Measurements from ENCODE around the gene IL1RL1. TPM values are rescaled to one million over a fixed set of nuclear protein-coding genes. Genes with fewer than 3 reads are reported as not detected.

Gene IL1RL1
- total RNA-seq, 2 donors from 2014 or later = 22.2 to 32.8 TPM

DNA sequence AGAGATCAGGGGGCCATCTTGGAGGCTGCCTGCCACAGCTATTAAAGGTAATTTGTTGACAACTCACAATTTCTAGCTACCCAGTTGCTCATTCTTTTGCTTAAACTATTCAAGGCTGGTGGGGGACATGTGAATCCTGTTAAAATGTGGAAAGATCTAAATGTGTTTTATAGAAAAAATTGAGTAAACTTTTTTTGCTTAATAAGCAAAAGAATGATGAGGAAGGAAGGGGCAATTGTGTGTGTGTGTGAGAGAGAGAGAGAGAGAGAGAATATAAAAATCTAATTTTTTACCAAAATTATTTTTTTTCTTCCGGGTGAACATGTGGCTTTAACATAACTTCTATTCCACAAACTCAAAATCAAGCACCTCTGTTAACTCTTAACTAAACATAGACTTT, 5.2 kb upstream of the IL1RL1 start:
- Histone ChIP-seq H3K27ac (no peak overlapping the region), H3K36me3 (no peaks in the 10 kb centered on the region), H3K4me3 (no peak overlapping the region), H3K9me3 (no peaks in the 10 kb centered on the region), H3K27me3 (replicated peaks; ENCODE audit: insufficient read depth) (no peaks in the 10 kb centered on the region), H3K4me1 (ENCODE audit: control insufficient read depth in 1 of 2, low read depth in 2 of 2) (no peaks in the 10 kb centered on the region)
- ATAC-seq (ENCODE audit: insufficient number of reproducible peaks, low FRiP score, low read depth) = no peak
- DNase-seq (ENCODE audit: low spot score) = no peak
- TF ChIP-seq, protein P1, sequence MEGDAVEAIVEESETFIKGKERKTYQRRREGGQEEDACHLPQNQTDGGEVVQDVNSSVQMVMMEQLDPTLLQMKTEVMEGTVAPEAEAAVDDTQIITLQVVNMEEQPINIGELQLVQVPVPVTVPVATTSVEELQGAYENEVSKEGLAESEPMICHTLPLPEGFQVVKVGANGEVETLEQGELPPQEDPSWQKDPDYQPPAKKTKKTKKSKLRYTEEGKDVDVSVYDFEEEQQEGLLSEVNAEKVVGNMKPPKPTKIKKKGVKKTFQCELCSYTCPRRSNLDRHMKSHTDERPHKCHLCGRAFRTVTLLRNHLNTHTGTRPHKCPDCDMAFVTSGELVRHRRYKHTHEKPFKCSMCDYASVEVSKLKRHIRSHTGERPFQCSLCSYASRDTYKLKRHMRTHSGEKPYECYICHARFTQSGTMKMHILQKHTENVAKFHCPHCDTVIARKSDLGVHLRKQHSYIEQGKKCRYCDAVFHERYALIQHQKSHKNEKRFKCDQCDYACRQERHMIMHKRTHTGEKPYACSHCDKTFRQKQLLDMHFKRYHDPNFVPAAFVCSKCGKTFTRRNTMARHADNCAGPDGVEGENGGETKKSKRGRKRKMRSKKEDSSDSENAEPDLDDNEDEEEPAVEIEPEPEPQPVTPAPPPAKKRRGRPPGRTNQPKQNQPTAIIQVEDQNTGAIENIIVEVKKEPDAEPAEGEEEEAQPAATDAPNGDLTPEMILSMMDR (IDR thresholded peaks at IDR 0.05) = no peak

DNA sequence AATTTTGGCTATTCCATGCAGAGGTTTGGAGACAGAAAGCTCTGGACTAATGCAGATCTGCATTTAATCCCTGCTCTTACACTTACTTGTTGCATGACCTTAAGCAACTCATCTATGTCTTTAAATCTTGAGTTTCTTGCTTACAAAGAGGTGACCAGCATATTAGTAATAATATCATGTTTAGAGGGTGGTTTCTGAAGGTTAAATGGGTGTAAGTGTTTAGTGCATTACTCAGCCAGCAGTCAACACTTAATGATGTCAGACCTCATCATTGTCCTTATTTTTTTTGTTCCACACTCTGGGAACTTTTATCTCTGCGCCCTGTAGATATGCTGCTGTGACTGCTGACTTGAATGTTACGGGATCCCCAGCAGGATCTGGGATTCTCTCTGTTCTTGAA, 1.7 kb downstream of the IL1RL1 start:
- TF ChIP-seq, protein P1 (IDR thresholded peaks at IDR 0.05) = no peak
- DNase-seq (ENCODE audit: low spot score) = no peak
- no peak overlapping the region for H3K27ac ChIP-seq

DNA sequence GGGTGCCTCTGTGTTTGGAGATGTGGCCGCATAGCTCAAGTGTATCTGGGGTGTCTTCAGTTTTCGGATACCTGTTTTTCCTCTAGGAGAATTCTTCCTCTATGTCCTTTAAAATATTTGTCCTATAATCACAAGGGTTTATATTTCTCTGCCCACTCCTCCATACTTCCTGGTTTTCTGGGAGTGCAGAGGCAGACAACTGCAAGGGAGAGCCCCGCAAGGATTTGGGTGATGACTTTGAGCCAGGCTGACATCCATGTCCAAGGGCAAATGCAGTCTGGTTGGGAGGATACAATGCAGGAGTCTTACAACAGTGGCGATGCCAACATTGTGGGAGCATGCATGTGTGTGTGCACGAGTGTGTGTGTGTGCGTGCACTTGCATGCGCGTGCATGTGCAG, 2.1 kb downstream of the IL1RL1 start:
- H3K27ac ChIP-seq = no peak overlapping the region
- TF ChIP-seq, protein P1 (IDR thresholded peaks at IDR 0.05) = no peak
- no peaks in the 10 kb centered on the region for H3K27me3 ChIP-seq (replicated peaks; ENCODE audit: insufficient read depth)
- H3K4me1 ChIP-seq (ENCODE audit: control insufficient read depth in 1 of 2, low read depth in 2 of 2) = no peaks in the 10 kb centered on the region
- DNase-seq (ENCODE audit: low spot score) (no peak), ATAC-seq (ENCODE audit: insufficient number of reproducible peaks, low FRiP score, low read depth) (no peak)
- no peak overlapping the region for H3K4me3 ChIP-seq
- H3K9me3 ChIP-seq = no peaks in the 10 kb centered on the region
- H3K36me3 ChIP-seq = no peaks in the 10 kb centered on the region

More for the DNA sequence above, 1.7 kb downstream of the IL1RL1 start:
- Histone ChIP-seq H3K4me1 (ENCODE audit: control insufficient read depth in 1 of 2, low read depth in 2 of 2) (no peaks in the 10 kb centered on the region), H3K9me3 (no peaks in the 10 kb centered on the region), H3K4me3 (no peak overlapping the region), H3K36me3 (no peaks in the 10 kb centered on the region), H3K27me3 (replicated peaks; ENCODE audit: insufficient read depth) (no peaks in the 10 kb centered on the region)
- no peak for ATAC-seq (ENCODE audit: insufficient number of reproducible peaks, low FRiP score, low read depth)

DNA sequence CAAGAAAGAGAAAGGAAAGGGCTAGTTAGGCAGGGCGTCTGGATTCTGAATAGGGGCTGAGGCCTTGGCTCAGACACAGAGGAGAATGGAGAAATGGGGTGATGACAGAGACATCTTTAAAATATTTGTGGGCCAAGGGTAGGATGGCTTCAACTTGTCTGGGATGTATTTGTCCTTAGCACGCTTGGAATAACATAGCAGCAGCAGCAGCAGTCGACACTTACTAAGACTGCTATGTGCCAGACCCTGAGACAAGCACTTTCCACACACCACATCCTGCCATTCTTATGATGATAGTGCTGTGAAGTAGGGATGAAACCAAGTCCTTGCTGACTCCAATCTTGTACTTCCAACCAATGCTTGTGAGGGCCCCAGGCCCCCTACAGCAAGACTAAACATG, 2.6 kb downstream of the IL1RL1 start:
- Histone ChIP-seq H3K36me3 (no peaks in the 10 kb centered on the region), H3K4me3 (no peak overlapping the region), H3K4me1 (ENCODE audit: control insufficient read depth in 1 of 2, low read depth in 2 of 2) (no peaks in the 10 kb centered on the region), H3K27me3 (replicated peaks; ENCODE audit: insufficient read depth) (no peaks in the 10 kb centered on the region), H3K9me3 (no peaks in the 10 kb centered on the region), H3K27ac (no peak overlapping the region)
- TF ChIP-seq, protein P1 (IDR thresholded peaks at IDR 0.05) = no peak
- ATAC-seq (ENCODE audit: insufficient number of reproducible peaks, low FRiP score, low read depth) (no peak), DNase-seq (ENCODE audit: low spot score) (no peak)

DNA sequence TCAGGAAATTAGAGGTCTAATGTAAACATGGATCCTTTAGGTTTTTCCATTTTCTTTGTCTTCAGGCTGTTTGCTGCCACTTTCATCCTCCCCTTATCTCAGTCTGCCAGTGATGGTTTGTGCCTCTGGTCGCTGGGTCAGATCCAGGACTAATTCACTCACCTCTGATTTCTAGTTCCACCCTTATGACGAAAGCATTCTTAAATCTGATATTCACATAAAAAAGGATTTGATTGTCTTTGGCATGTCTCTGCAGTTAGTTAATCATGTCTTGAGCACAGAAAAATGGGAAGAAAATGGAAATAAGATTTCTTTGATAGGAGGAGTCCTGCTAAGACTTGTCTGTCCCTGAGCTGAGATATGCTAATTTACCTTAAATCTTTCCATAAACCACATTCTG, 4.6 kb downstream of the IL1RL1 start:
- Histone ChIP-seq H3K27me3 (replicated peaks; ENCODE audit: insufficient read depth) (no peaks in the 10 kb centered on the region), H3K36me3 (no peaks in the 10 kb centered on the region), H3K4me1 (ENCODE audit: control insufficient read depth in 1 of 2, low read depth in 2 of 2) (no peaks in the 10 kb centered on the region), H3K27ac (no peak overlapping the region), H3K4me3 (no peak overlapping the region), H3K9me3 (no peaks in the 10 kb centered on the region)
- DNase-seq (ENCODE audit: low spot score) = no peak
- no peak for ATAC-seq (ENCODE audit: insufficient number of reproducible peaks, low FRiP score, low read depth)
- TF ChIP-seq, protein P1 (IDR thresholded peaks at IDR 0.05) = no peak
